BLaER1 (cell line): ENCODE results near the gene CLSTN1.

Source experiments
- H3K27ac ChIP-seq: shearing (Covaris generic); formaldehyde crosslinking; 2 replicates; pipeline ENCODE4 v1.8.1; 2022
- H3K27me3 ChIP-seq: shearing (Covaris generic); formaldehyde crosslinking; 2 replicates; pipeline ENCODE4 v1.8.1; 2022
- H3K36me3 ChIP-seq: shearing (Covaris generic); formaldehyde crosslinking; 2 replicates; pipeline ENCODE4 v1.8.1; 2022
- H3K4me1 ChIP-seq: shearing (Covaris generic); formaldehyde crosslinking; 2 replicates; pipeline ENCODE4 v1.8.1; 2022
- H3K4me2 ChIP-seq: shearing (Covaris generic); formaldehyde crosslinking; 2 replicates; pipeline ENCODE4 v1.8.1; 2022
- H3K4me3 ChIP-seq: shearing (Covaris generic); formaldehyde crosslinking; 2 replicates; pipeline ENCODE4 v1.8.1; 2022
- H3K9ac ChIP-seq: shearing (Covaris generic); formaldehyde crosslinking; 2 replicates; pipeline ENCODE4 v1.8.1; 2022
- H3K9me3 ChIP-seq: shearing (Covaris generic); formaldehyde crosslinking; 2 replicates; pipeline ENCODE4 v1.8.1; 2022
- H4K20me1 ChIP-seq: shearing (Covaris generic); formaldehyde crosslinking; 2 replicates; pipeline ENCODE4 v1.8.1; 2022
- Cebpa-rat ChIP-seq: shearing (Covaris generic); IDR thresholded peaks from 2 replicates; pipeline ENCODE4 v1.8.1; 2022

Gene CLSTN1

DNA sequence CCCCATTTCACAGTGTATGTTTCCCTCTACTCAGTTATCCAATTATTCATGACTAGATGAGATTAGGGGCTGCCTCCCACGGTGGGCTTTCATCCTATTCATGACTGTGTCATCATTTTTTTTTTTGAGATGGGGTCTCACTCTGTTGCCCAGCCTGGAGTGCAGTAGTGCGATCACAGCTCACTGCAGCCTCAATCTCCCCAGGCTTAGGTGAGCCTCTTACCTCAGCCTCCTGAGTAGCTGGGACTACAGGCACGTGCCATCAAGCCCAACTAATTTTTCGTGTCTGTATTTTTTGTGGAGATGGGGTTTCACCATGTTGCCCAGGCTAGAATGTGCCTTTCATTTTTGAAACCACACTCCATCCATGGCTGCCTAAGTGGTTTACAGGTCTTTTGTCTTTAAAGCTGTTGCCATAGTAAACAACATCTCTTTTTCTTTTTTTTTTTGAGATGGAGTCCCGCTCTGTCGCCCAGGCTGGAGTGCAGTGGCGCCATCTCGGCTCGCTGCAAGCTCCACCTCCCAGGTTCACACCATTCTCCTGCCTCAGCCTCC, 112.2 kb downstream of the CLSTN1 start:
- Histone ChIP-seq H3K27me3 (no peaks in the 10 kb centered on the region), H3K4me2 (peak overlapping the region; percentile 19; the same call in 1 of the 2 replicates), H4K20me1 (peaks cover 95% of the 10 kb centered on the region), H3K4me1 (peaks cover 56% of the 10 kb centered on the region), H3K9ac (no peak overlapping the region), H3K9me3 (no peaks in the 10 kb centered on the region), H3K27ac (no peak overlapping the region), H3K36me3 (peaks cover 97% of the 10 kb centered on the region), H3K4me3 (no peak overlapping the region)
- TF ChIP-seq Cebpa-rat = no peak

DNA sequence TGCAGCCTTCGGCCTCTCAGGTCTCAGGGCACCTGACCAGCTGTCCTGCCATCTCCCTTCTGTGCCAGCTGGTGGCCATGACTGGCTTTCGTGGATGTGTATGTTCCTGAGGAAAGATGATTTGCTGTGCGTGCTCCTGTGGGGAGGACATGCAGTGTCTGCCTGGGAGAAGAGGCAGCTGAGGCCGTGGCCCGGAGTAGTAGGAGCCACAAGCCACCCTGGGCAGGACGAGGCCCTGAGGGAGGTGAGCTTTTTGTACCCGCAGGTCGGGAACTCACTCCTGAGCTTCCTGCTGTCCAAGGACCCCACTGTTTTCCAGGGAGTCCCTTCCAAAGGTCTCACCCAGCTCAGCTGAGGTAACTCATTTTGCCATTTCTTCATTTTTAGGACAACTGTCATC, 113.7 kb downstream of the CLSTN1 start:
- TF ChIP-seq Cebpa-rat = no peak
- peaks cover 45% of the 10 kb centered on the region for H3K4me1 ChIP-seq
- H3K4me2 ChIP-seq = no peak overlapping the region
- no peaks in the 10 kb centered on the region for H3K27me3 ChIP-seq
- no peak overlapping the region for H3K27ac ChIP-seq
- H3K9ac ChIP-seq = no peak overlapping the region
- H3K4me3 ChIP-seq = no peak overlapping the region
- H3K36me3 ChIP-seq = peaks cover 93% of the 10 kb centered on the region
- no peaks in the 10 kb centered on the region for H3K9me3 ChIP-seq
- peaks cover 96% of the 10 kb centered on the region for H4K20me1 ChIP-seq

DNA sequence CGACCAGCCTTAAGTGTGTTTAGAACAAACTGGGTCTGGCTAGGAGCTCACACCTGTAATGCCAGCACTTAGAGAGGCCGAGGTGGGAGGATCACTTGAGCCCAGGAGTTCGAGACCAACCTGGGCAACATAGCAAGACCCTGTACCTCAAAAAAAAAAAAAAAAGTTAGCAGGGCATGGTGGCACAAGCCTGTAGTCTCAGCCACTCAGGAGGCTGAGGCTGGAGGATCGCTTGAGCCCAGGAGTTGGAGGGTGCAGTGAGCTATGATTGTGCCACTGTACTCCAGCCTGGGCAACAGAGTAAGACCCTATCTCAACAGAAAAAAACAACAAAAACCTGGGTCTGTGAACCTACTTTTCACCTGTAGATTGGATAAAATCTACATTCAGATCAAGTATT, 117.6 kb downstream of the CLSTN1 start:
- no peak overlapping the region for H3K9ac ChIP-seq
- H3K36me3 ChIP-seq = peaks cover 91% of the 10 kb centered on the region
- no peak overlapping the region for H3K4me2 ChIP-seq
- H3K4me1 ChIP-seq = peaks cover 46% of the 10 kb centered on the region
- H3K27me3 ChIP-seq = no peaks in the 10 kb centered on the region
- no peak overlapping the region for H3K27ac ChIP-seq
- peaks cover 16% of the 10 kb centered on the region; the same call in 1 of the 2 replicates for H3K9me3 ChIP-seq
- H4K20me1 ChIP-seq = peaks cover 100% of the 10 kb centered on the region
- H3K4me3 ChIP-seq = no peak overlapping the region
- no peak for TF ChIP-seq Cebpa-rat

DNA sequence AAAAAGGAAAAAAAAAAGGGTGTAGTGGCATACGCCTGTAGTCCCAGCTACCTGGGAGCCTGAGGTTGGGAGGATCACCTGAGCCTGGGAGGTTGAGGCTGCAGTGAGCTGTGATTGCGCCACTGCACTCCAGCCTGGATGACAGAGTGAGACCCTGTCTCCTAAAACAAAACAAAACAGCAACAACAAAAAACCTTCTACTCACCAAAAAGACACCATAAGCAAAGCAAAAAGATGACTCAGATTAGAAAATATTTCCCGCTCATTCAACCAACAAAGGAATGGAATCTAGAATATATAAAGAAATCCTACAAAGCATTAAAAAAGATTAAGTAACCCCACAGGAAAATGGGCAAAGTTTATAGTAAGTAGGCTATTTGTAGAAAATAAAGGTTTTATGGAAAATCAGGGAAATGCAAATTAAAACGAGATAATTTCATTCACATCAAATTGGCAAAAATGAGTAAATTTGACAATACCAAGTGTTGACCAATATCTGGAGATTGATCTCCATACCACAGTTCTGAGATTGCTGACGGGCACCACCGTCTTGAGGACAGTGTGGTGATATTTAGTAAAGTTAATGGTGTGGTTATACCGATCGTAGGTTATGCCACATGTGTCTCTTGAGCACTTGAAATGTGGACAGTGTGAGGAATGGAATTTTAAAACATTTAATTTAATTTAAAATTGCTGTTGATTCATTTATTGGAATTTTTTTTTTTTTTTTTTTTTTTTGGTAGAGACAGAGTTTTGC, 118.2 kb downstream of the CLSTN1 start:
- no peak for TF ChIP-seq Cebpa-rat
- H3K4me1 ChIP-seq = peaks cover 46% of the 10 kb centered on the region
- H3K27ac ChIP-seq = no peak overlapping the region
- H3K4me2 ChIP-seq = no peak overlapping the region
- H3K4me3 ChIP-seq = no peak overlapping the region
- peaks cover 91% of the 10 kb centered on the region for H3K36me3 ChIP-seq
- peaks cover 100% of the 10 kb centered on the region for H4K20me1 ChIP-seq
- peaks cover 16% of the 10 kb centered on the region; the same call in 1 of the 2 replicates for H3K9me3 ChIP-seq
- H3K9ac ChIP-seq = no peak overlapping the region
- H3K27me3 ChIP-seq = no peaks in the 10 kb centered on the region

DNA sequence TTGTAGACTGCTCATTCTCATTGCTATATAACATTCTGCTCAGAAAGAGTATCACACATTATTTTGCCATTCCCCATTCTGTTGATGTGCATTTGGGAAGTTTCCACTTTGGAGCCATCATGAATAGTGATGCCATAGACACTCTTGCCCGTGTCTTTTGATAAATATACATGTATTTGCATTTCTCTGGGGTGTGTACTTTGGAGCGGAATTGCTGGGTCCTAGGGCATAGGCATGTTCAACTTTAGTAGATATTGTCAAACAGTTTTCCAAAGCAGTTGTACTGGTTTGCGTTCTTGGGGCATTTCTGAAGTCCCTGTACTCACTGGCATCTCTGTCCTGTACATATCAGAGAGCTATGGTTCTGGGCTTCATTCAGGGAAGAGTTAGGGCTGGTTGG, 120.1 kb downstream of the CLSTN1 start:
- Histone ChIP-seq H3K36me3 (peaks cover 91% of the 10 kb centered on the region), H3K4me3 (no peak overlapping the region), H3K4me1 (peaks cover 46% of the 10 kb centered on the region), H3K4me2 (peak overlapping the region; percentile 74), H4K20me1 (peaks cover 100% of the 10 kb centered on the region), H3K9ac (no peak overlapping the region), H3K27me3 (no peaks in the 10 kb centered on the region), H3K27ac (0 out of 2 replicates have a peak overlapping the region, but pooled peaks have one; percentile 32), H3K9me3 (peaks cover 16% of the 10 kb centered on the region; the same call in 1 of the 2 replicates)
- TF ChIP-seq Cebpa-rat = no peak

DNA sequence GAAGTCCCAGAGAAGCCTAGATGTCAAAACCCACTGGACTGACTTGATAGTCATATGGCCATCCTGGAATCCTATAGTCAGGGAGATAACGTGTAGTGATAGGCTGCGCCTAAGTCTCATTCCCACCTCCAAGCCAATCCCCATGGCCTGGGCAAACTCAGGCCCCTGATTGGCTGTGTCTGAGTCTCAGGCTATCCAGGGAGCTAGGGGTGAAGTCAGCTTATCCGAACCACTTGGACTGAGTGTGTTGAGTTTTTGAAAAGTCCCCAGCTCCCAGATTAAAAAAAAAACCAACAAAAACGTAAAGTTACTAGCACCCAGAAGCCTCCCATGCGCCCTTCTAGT, 120.6 kb downstream of the CLSTN1 start:
- Histone ChIP-seq H3K27ac (no peak overlapping the region), H4K20me1 (peaks cover 100% of the 10 kb centered on the region), H3K4me2 (peak overlapping the region; percentile 74), H3K4me3 (no peak overlapping the region), H3K9me3 (peaks cover 16% of the 10 kb centered on the region; the same call in 1 of the 2 replicates), H3K9ac (no peak overlapping the region), H3K27me3 (no peaks in the 10 kb centered on the region), H3K36me3 (peaks cover 91% of the 10 kb centered on the region), H3K4me1 (peaks cover 46% of the 10 kb centered on the region)
- TF ChIP-seq Cebpa-rat = no peak

DNA sequence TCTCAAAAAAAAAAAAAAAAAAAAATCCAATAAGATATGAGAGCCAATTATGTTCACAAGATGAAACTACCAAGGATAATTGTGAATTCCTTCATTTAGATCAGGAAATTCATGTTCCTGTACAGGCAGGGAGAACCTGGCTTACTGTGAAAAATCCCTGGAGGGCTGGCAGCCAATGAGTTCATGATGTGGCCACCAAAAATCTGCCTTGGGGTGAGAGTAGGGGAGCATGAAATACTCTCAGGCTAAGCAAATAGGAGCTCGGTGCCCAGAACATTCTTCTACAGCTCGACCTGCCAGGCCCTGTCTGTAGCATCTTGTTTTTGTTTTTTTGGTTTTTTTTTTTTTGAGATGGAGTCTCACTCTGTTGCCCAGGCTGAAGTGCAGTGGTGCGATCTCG, 122.1 kb downstream of the CLSTN1 start:
- Histone ChIP-seq H3K4me3 (no peak overlapping the region), H3K9ac (no peak overlapping the region), H3K27ac (no peak overlapping the region), H3K4me1 (peaks cover 46% of the 10 kb centered on the region), H3K4me2 (no peak overlapping the region; the same call in 1 of the 2 replicates), H3K9me3 (peaks cover 16% of the 10 kb centered on the region; the same call in 1 of the 2 replicates), H3K36me3 (peaks cover 92% of the 10 kb centered on the region), H3K27me3 (no peaks in the 10 kb centered on the region), H4K20me1 (peaks cover 100% of the 10 kb centered on the region)
- TF ChIP-seq Cebpa-rat = no peak

DNA sequence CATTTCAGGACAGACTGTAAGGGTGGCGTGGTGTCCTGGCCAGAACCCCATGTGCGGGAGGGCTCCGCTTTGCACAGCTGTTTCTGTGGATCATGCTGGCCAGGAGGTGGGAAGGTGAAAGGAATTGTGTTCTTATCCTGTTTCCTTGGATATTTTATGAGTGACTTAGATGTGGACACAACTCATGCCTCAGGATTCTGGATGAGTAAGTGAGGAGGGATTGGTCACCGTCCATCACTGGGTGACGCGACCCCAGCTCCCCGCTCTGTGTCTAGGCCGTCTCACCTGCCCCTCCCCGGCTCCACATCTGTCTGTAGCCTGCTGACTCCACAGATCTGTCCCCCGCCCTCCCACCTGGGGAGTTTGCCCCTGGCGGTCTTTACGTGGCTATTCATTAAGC, 123.4 kb downstream of the CLSTN1 start:
- H3K9me3 ChIP-seq = peaks cover 16% of the 10 kb centered on the region; the same call in 1 of the 2 replicates
- no peak overlapping the region for H3K27ac ChIP-seq
- H4K20me1 ChIP-seq = peaks cover 100% of the 10 kb centered on the region
- peaks cover 44% of the 10 kb centered on the region for H3K4me1 ChIP-seq
- TF ChIP-seq Cebpa-rat = no peak
- peaks cover 95% of the 10 kb centered on the region for H3K36me3 ChIP-seq
- H3K4me3 ChIP-seq = no peak overlapping the region
- no peaks in the 10 kb centered on the region for H3K27me3 ChIP-seq
- H3K4me2 ChIP-seq = no peak overlapping the region
- H3K9ac ChIP-seq = no peak overlapping the region

DNA sequence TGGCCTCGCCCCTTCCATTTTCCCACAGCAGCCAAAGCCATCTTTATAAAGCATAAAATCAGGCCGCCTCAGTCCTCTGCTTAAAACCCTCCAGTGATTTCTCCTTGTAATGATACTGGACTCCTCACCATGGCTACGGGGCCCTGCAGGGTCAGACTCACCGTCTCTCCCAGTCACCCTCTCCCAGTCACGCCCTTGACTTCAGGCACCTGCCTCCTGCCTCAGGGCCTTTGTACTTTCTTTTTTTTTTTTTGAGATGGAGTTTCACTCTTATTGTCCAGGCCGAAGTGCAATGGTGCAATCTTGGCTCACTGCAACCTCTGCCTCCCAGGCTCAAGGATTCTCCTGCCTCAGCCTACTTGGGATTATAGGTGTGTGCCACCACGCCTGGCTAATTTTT, 124.4 kb downstream of the CLSTN1 start:
- no peak overlapping the region for H3K4me3 ChIP-seq
- peaks cover 16% of the 10 kb centered on the region; the same call in 1 of the 2 replicates for H3K9me3 ChIP-seq
- H3K27ac ChIP-seq = no peak overlapping the region
- H3K4me2 ChIP-seq = no peak overlapping the region
- peaks cover 35% of the 10 kb centered on the region for H3K4me1 ChIP-seq
- H3K36me3 ChIP-seq = peaks cover 95% of the 10 kb centered on the region
- H4K20me1 ChIP-seq = peaks cover 100% of the 10 kb centered on the region
- H3K27me3 ChIP-seq = no peaks in the 10 kb centered on the region
- no peak for TF ChIP-seq Cebpa-rat
- no peak overlapping the region for H3K9ac ChIP-seq

DNA sequence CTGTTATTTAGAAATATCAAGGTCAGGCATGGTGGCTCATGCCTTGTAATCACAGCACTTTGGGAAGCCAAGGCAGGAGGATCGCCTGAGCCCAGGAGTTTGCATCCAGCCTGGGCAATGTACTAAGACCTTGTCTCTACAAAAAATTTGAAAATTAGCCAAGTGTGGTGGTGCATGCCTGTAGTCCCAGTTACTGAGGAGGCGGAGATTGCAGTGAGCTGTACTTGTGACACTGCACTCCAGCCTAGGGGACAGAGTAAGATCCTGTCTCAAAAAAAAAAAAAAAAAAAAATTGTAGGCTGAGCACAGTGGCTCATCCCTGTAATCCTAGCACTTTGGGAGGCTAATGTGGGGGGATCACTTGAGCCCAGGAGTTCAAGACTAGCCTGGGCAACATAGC, 127.0 kb downstream of the CLSTN1 start:
- Histone ChIP-seq H3K36me3 (peaks cover 98% of the 10 kb centered on the region), H3K4me1 (peaks cover 29% of the 10 kb centered on the region), H3K9me3 (no peaks in the 10 kb centered on the region), H3K4me2 (no peak overlapping the region), H3K27ac (no peak overlapping the region), H3K9ac (no peak overlapping the region), H3K4me3 (no peak overlapping the region), H3K27me3 (no peaks in the 10 kb centered on the region), H4K20me1 (peaks cover 100% of the 10 kb centered on the region)
- no peak for TF ChIP-seq Cebpa-rat
